BE2C (cell line): Measurements from ENCODE around the gene DNAJB9.
A peak's percentile ranks its signal among the peaks of the same experiment; 100 is the strongest.

Experiments used
- DNase-seq: peaks from one replicate; pipeline ENCODE4 v3.0.0-alpha.2; 2020
- H3K27me3 ChIP-seq: fragments of 250-450 bp; sonication (Bioruptor Pico); 2 replicates; pipeline ENCODE4 v1.5.1; 2020; ENCODE audit warnings: mild to moderate bottlenecking
- H3K36me3 ChIP-seq: fragments of 250-450 bp; sonication (Bioruptor Pico); 2 replicates; pipeline ENCODE4 v1.5.1; 2020; ENCODE audit warnings: mild to moderate bottlenecking
- H3K4me1 ChIP-seq: fragments of 250-450 bp; sonication (Bioruptor Pico); 2 replicates; pipeline ENCODE4 v1.5.1; 2020
- H3K4me3 ChIP-seq: 2 replicates; pipeline ENCODE4 v1.5.1; 2011; ENCODE audit warnings: low read depth, low read length
- H3K9me3 ChIP-seq: fragments of 250-450 bp; sonication (Bioruptor Pico); 2 replicates; pipeline ENCODE4 v1.5.1; 2020
- TF ChIP-seq, protein P1 (sequence below): IDR thresholded peaks from 2 replicates; pipeline ENCODE4 v1.5.1; 2012; ENCODE audit warnings: mild to moderate bottlenecking, low read depth, low read length

The DNAJB9 gene

GRCh38 chr7:108589199-108589598 is 19.5 kb downstream of the DNAJB9 start:
- Histone ChIP-seq H3K9me3 (no peaks in the 10 kb centered on the region), H3K36me3 (no peaks in the 10 kb centered on the region), H3K4me3 (no peak overlapping the region), H3K27me3 (no peaks in the 10 kb centered on the region), H3K4me1 (peaks cover 3% of the 10 kb centered on the region; the same call in 1 of the 2 replicates)
- TF ChIP-seq, protein P1, sequence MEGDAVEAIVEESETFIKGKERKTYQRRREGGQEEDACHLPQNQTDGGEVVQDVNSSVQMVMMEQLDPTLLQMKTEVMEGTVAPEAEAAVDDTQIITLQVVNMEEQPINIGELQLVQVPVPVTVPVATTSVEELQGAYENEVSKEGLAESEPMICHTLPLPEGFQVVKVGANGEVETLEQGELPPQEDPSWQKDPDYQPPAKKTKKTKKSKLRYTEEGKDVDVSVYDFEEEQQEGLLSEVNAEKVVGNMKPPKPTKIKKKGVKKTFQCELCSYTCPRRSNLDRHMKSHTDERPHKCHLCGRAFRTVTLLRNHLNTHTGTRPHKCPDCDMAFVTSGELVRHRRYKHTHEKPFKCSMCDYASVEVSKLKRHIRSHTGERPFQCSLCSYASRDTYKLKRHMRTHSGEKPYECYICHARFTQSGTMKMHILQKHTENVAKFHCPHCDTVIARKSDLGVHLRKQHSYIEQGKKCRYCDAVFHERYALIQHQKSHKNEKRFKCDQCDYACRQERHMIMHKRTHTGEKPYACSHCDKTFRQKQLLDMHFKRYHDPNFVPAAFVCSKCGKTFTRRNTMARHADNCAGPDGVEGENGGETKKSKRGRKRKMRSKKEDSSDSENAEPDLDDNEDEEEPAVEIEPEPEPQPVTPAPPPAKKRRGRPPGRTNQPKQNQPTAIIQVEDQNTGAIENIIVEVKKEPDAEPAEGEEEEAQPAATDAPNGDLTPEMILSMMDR, result no peak
- DNase-seq, result no peak

- Histone ChIP-seq H3K36me3 (no peaks in the 10 kb centered on the region), H3K4me1 (peaks cover 3% of the 10 kb centered on the region; the same call in 1 of the 2 replicates), H3K9me3 (no peaks in the 10 kb centered on the region), H3K4me3 (no peak overlapping the region), H3K27me3 (no peaks in the 10 kb centered on the region)
- no peak for DNase-seq
- TF ChIP-seq, protein P1, result no peak
These were observed 20.2 kb downstream of the DNAJB9 start for GRCh38 chr7:108589874-108590273.

GRCh38 chr7:108590606-108591005 is 20.9 kb downstream of the DNAJB9 start:
- H3K27me3 ChIP-seq, result no peaks in the 10 kb centered on the region
- H3K36me3 ChIP-seq, result no peaks in the 10 kb centered on the region
- no peaks in the 10 kb centered on the region for H3K9me3 ChIP-seq
- no peak for DNase-seq
- H3K4me3 ChIP-seq, result no peak overlapping the region
- TF ChIP-seq, protein P1, result no peak
- H3K4me1 ChIP-seq, result peaks cover 3% of the 10 kb centered on the region; the same call in 1 of the 2 replicates

DNA sequence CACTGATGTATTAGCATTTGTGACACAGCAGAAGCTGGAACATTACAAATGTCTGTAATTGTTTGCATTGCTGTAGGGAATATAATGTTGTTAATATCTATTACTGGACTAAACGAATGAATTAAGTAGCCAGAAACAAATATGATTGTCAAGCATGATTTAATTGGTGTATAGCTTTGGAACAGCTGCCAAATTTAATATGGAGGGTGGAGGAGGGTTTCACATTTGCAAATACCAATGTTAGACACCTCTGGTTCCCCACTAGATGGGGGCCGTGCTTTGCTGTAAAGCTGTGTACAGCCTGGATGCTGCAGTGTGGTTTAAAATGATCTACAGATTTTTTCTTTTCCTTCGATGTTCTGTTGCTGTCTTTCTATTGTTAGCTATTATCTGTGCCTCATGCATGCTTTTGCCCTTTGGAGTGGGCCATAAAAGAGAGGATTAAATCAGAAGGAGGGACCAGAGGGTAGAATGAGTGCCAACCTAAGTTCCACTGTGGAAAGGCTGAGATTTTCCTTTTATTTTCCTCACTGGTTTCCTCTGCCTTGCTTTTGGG is 23.1 kb downstream of the DNAJB9 start:
- no peaks in the 10 kb centered on the region for H3K27me3 ChIP-seq
- H3K4me3 ChIP-seq, result no peak overlapping the region
- TF ChIP-seq, protein P1, result peak; percentile 77
- peaks cover 3% of the 10 kb centered on the region; the same call in 1 of the 2 replicates for H3K4me1 ChIP-seq
- no peaks in the 10 kb centered on the region for H3K9me3 ChIP-seq
- no peaks in the 10 kb centered on the region for H3K36me3 ChIP-seq
- peak; percentile 82 for DNase-seq

DNA sequence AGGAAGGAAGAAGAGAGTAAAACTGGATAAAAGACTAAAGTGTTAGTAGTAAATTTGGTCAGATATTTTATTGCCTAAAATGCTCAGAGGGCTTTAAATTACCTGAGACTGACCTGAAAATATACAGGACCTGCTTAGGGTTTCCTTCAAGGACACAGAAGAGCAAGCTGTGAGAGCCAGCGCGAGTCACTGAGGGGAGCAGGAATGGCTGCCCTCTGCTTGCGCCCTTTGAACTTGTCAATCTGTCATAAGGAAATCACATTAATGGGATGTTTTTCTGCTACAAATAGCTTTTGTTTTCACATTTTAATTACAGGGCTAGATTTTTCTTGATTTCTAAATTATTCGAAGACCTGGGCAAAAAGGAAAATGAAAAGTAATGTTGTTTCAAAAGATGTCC is 26.9 kb downstream of the DNAJB9 start:
- DNase-seq, result no peak

GRCh38 chr7:108598153-108598552 is 28.5 kb downstream of the DNAJB9 start:
- Histone ChIP-seq H3K27me3 (no peaks in the 10 kb centered on the region), H3K4me1 (no peaks in the 10 kb centered on the region), H3K4me3 (no peak overlapping the region), H3K36me3 (no peaks in the 10 kb centered on the region), H3K9me3 (no peaks in the 10 kb centered on the region)
- DNase-seq, result no peak
- TF ChIP-seq, protein P1, result no peak

More for the DNA sequence above, 26.9 kb downstream of the DNAJB9 start:
- TF ChIP-seq, protein P1, result no peak
- Histone ChIP-seq H3K4me1 (peaks cover 3% of the 10 kb centered on the region; the same call in 1 of the 2 replicates), H3K4me3 (no peak overlapping the region), H3K27me3 (no peaks in the 10 kb centered on the region), H3K9me3 (no peaks in the 10 kb centered on the region), H3K36me3 (no peaks in the 10 kb centered on the region)
